Fibroblast of villous mesenchyme (primary cell): ENCODE results near the gene CATSPERD. TPM values are rescaled to one million over a fixed set of nuclear protein-coding genes. Genes with fewer than 3 reads are reported as not detected.

ENCODE experiments used
- DNase-seq: peaks from one replicate; pipeline ENCODE4 v3.0.0-alpha.2; 2010; ENCODE audit warnings: low read depth
- H3K4me3 ChIP-seq: 2 replicates; pipeline ENCODE4 v1.5.1; 2011; ENCODE audit warnings: low read depth, mild to moderate bottlenecking, low read length
- CTCF ChIP-seq: IDR thresholded peaks from 2 replicates; pipeline ENCODE4 v1.5.1; 2012; ENCODE audit warnings: low read depth, mild to moderate bottlenecking, low read length; ENCODE audit not compliant: insufficient read depth
- total RNA-seq: library from RNA; depleted of rRNA; stranded (reverse); fragments of >200 nt; gene quantifications from 2 replicates; pipeline ENCODE4 v1.2.3, GENCODE V29; 2012

Gene CATSPERD
- total RNA-seq, 1 donor, result not detected

- TF ChIP-seq CTCF, result no peak
- H3K4me3 ChIP-seq, result no peak overlapping the region
- no peak for DNase-seq
Observed at GRCh38 chr19:5821521-5822180, 101.2 kb downstream of the CATSPERD start.

- TF ChIP-seq CTCF, result no peak
- no peak for DNase-seq
- no peak overlapping the region for H3K4me3 ChIP-seq
Observed at GRCh38 chr19:5822181-5822844, 101.9 kb downstream of the CATSPERD start.

- peak; percentile 39 for TF ChIP-seq CTCF
- no peak overlapping the region for H3K4me3 ChIP-seq
- DNase-seq, result no peak
Observed at GRCh38 chr19:5823579-5824281, 103.3 kb downstream of the CATSPERD start.

- H3K4me3 ChIP-seq, result no peak overlapping the region
- DNase-seq, result no peak
- no peak for TF ChIP-seq CTCF
Observed at GRCh38 chr19:5824751-5825150, 104.3 kb downstream of the CATSPERD start.

- TF ChIP-seq CTCF, result no peak
- DNase-seq, result no peak
- no peak overlapping the region for H3K4me3 ChIP-seq
Observed at GRCh38 chr19:5825178-5825577, 104.7 kb downstream of the CATSPERD start.

GRCh38 chr19:5826531-5827341 lies 106.3 kb downstream of the CATSPERD start:
- H3K4me3 ChIP-seq, result peak overlapping the region; percentile 49
- TF ChIP-seq CTCF, result peak; percentile 19
- DNase-seq, result peak; percentile 44
